SKM-1 (cell line): ENCODE measurements around the gene RHOBTB3.
"Not testable (repeated sequence)": the region's sequence is repeated elsewhere in the genome, so short reads cannot be mapped to it uniquely, and the experiment has no call there.

Source experiments
- DNase-seq: peaks from one replicate; lab custom pipeline; 2025; ENCODE audit not compliant: unreplicated experiment; lab: John Stamatoyannopoulos, UW

Gene RHOBTB3

DNA sequence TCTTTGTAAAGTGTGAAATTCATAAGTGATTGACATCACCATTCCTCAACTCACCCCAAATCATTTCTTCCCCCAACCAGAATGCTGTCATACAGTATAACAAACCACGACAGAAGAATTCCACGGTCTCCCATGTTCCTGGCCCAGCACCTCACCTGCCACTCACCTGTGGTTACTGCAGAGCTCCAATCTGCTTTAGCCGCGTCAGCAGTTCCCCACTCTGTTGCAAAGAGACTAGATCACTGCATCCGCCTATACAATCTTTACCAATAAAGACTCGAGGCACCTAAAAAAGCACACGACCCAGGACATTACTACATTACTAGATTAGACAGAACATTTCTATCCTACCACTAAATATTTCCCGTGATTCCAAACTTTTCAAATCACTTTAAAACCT is 85.2 kb downstream of the RHOBTB3 start:
- no peak for DNase-seq

DNA sequence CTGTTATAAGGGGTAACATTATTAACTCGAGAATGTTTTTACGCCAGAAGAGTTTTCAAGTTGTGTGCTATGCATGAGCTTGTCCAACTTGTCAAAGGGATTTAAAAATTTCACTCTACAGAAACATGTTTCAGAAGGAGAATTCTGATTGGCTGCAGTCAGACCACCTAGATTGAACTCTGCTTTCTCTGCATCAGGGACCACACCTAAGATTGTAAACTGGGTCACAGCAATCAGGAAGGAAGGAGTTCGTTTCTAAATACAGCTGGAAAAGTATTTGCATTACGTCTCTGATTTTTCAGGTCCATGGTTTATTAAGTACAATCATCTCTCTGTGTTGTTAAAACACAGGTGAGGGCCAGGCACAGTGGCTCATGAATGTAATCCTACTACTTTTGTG is 85.6 kb downstream of the RHOBTB3 start:
- DNase-seq: no peak

DNA sequence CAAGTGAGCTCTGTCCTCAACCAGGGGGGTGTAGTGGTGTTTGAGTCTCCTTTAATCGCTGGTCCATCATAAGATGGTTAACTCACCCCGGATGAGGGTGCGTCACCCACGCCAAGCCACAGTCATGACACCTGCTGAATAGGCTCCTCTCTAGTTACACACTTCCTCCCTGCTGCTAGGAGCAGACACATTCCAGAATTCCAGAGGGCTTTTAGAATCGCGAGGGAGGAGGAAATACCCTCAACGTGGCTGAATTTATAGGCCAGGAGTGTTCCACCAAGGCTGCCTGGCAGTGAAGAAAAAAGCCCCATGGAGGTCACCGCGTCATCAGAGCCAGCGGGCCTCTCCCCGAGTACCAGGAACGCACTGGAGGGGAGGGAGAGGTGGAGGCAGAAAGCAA is 86.3 kb downstream of the RHOBTB3 start:
- DNase-seq: no peak

DNA sequence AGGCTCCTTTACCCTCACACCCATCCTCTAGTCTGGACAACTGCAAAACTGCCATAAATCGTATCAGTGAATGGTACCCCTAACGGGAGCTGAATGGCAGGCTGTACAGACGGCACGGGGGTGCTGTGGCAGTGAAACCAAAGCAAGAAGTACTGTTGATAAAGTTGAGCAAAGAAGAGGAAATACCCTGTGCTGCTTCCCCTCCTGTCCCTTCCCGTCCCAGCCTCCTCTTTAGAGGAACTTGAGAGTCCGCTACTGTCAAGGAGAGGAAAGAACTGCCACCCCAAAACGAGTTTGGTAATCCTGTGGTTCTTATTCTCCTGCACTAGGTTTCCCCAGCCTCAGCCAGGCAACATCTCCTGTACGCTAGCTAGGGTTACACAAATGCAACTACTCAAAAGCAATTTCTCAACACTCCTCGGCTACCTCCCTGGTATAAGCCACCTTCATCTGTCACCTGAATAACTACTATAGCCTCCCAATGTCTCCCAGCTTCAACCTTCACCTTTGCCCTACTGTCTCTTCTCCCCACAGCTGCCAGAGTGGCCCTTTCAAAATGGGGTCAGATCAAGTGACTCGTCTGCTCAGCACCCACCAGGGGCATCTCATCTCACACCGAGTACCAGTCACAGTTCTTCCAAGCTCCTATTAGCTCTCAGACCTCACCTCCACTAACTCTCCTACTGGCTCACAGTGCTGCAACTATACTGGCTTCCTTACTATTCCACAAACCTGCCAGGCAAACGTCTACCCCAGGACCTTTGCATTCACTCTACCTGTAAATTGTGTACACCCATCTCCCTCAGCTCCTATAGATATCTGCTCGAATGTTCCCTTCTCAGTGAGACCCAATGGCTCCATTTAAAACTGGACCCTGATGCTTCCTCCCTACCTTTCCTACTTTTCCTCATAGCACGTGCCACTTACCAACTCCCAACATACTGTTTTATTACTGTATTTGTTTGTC is 87.3 kb downstream of the RHOBTB3 start:
- DNase-seq: peak; percentile 99

DNA sequence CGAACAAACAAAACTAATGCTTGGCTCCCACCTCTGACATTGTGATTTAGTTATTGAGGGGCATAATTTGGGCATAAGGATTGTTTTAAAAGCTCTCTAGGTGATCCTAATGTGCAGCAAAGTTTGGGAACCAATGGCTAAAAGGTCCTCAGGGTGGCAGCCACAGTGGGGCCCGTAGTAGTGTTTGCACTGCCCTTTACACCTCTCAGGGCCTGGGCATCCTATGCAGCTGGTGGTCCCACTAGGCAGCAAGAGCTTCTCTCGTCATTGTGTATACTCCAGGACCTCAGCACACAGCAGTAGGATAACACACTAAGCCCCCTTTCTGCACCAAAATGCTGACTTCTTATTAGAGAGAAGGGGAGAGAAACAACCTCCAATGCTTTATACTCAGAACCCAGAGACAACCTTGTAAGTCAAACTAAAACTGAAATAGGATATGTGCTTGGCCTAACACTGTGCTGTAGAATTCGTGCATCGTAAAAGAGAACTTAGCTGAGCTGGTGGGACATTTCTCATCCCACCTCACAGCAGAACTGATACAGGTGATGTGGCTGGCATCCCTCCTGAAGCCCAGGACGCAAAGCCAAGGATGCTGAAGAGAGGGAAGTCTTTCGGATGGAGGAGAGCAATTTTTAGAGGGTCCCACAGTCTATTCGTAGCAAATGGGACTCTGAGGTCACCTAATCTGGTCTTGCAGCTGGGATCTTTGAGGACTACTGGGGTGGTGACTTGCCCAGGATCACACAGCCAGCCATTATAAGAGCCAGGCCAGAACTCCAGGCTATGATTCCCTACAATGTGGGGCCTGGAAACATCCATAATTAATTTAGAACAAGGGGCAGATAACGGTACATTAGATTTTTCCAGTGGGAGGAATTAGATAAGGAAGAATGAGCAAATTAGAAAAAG is 90.2 kb downstream of the RHOBTB3 start:
- no peak for DNase-seq

DNA sequence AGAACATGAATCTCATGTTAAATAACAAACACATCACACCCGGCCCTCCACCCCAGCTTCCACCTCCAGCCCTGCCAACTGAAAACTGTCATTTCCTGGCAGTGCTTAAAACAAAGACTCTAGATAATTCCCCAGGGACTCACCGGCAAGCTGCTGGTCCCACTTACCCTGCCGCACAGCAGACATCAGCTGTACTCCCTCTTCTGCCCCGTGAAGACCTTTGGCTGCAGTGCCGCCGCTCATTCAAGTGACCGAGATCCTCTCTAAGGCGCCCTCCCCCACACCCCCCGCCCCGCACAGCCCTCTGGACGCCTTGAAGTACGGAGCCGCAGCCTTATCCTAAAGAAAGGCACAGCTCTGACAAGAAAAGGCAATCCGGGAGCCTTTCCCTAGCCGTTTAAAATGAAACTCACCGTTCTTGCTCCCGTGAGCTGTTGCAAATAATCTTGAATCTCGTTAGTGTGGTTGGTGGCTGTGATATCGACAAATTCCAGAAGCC is 91.0 kb downstream of the RHOBTB3 start:
- DNase-seq: peak; percentile 29

DNA sequence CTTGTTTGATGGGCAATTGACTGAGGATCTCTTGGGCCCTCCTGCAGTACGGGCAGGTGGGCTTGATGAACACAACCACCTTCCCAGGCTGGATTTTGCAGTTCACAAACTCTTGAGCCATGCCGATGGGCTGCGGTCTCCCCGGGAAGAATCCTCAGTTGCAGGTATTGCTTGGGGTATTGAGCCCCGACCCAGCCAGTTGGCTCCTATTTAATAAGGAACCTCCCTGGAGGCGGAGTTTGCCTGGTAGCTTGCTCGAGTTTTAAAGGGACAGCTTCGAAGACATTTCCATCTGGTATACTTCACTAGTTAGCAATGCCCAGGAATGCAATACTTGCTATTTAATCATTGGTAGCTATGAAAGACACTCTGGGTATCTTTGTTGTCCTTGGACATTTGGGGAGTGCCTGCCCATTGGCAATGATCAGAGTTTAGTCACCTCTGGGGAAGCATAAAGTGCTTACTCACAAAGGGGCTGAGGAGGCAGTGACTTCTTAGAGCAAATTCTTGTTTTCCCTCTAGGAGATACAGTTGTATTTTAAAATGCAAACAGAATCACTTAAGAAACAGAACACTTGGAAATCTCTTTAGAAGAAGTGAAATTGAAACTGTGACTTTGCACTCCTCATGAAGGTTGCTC is 91.5 kb downstream of the RHOBTB3 start, which contains the start of gene GLRX:
Gene GLRX, minus strand, starts transcription at position 185 of the 640 bp plus-strand sequence. Its CDS starts 64 bp downstream, at position 121.
- DNase-seq: peak; percentile 64

DNA sequence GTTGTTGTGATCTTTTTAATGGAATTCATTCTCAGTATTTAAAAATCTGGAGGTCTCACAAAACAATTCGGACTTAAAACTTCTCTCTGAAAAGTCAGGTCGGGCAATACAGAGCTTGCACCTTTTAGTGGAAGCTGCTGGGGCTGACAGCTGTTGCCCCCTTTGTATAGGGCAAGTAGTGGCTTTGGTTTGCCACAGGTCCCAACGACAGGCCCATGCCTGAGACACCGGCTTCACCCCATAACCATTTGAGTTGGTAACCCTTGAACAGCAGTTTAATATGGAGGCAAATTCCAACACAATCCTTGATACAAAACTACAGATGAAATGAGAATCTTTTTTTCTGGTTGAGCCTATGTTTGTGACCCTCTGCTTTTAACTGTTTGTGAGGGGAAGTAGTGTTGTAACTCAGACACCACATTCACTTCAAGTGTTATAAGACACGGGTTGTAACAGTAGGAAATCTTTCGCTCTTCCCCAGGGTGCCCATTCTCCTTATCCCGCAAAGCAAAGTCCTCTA is 92.1 kb downstream of the RHOBTB3 start:
- no peak for DNase-seq

DNA sequence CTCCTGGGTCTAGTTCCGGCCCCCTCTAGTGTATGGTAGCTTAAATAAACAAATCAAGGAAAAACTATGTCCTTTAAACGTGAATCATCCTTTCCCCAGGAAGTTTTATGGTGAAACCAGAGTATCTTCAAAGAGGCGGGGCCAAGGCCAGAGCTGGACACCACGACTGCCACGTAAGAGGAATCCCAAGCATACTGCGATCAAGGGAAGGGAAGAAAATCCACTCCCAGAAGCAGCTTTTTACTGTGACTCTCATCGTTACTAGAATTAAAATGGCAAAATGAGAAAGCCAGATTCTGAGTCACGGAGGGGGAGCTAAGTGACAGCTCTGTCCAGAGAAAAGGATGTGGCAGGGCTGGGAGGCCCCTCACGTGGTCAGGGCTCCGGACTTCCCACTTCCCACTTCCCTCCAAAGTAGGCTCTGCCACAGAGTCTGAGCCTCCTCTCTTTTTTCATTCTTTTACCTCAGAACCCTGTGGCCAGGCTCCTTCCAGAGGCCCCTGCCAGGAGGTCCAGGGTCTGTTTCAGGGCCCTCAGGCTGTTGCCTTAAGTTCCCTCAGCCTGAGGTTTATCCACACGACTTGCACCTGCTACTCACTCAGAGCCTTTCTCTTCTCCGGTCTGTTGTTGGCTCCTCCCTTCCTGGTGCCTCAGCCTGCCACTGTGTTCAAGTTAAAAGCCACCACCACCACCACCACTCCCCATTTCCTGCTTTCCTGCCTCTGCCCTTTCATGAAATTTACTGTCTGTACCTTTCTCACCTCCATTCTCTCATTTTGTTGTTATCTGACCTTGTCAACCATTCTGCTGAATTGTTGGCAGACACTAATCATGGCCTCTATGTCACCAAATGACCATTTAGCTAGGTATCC is 92.8 kb downstream of the RHOBTB3 start:
- peak; percentile 70 for DNase-seq

DNA sequence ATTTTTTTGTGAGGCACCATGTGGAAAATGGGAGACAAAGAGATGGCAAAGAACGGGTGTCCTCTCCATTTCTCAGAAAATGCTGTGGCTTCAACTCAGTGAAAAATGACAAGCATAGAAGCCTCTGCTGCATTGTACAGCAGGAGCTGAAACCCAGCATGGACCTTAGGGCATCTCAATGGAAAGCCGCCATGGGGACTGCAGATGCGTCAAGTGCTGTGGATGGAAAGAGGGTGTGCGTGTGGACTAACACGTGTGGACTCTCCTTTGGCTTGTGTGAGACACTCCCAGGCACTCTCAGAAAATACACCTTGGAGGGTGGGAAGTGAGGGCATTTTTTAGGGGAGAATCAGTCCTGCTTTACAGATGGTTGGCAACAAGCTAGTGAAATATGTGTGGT is 93.6 kb downstream of the RHOBTB3 start:
- DNase-seq: no peak

DNA sequence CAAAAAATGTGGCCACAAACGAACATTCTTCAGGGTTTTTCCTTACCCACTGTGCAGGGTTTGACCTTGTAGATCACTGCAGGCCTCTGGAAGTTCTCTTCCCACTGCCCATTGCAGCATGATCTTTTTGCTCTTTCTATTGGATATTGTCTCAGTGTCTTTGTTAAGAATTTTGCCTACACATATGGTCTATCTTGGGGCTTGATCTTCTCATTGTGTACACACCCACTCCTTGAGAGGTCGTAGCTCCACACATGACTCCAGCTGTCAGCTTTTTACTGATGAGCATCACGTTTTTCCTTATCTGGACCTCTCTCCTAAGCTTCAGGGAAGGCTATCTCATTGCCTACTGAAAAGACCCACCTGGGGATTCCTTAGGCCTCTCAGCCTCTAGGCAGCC is 94.4 kb downstream of the RHOBTB3 start:
- DNase-seq: no peak

DNA sequence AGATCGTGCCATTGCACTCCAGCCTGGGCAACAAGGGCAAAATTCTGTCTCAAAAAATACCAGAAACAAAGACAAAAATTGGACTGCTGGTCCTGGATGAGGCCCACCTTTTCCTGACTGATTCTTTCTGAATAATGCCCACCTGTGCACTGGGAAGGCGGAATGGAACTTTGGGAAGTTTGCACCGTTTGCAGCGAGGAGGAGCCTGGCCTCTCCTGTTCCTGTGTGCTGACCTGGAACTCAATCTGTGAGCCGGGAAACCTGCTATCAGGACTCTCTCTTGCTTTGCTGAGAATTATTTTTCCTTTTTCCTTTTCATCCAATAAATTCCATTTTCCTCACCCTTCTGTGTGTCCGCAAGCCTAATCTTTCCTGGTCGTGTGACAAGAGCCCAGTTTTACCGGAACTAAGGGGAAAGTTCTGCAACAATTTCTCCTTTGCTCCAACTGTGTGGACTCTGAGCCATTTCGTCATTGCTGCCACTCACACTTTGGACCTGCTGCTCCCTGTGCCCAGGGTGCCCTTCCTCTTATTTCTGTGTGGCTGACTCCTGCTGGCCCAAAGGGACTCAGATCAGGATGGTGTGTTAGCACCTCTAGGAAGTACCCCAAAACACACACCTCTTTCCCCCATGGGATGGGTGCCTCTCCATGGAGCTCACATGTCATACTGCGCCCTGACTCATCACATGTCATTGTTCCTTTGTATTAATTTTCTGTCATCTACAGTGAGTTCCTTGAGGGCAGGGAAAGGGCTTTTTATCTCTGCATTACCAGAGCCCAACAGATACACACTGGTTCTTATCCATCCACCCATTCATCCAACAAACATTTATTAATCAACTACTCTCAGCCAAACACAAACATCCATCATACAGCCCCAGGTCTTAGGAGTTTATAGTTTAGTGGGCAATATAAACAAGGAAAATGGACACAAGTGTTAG is 96.1 kb downstream of the RHOBTB3 start:
- no peak for DNase-seq

DNA sequence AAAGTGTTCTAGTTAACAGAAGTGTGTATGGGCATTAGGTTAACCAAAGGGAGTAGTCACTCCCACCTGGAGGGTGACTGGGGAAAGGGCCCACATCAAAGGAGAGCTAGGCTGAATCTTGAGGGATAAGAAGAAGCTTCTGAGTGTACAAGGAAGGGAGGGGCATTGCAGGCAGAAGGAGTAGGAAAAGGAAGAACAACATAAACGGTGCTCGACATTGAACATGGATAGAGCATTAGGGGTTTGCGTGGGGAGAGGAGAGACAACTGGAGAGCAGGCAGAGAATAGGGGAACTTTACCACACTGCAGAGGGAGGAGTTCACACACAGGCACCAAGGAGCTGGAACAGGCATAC is 96.7 kb downstream of the RHOBTB3 start:
- DNase-seq: no peak

DNA sequence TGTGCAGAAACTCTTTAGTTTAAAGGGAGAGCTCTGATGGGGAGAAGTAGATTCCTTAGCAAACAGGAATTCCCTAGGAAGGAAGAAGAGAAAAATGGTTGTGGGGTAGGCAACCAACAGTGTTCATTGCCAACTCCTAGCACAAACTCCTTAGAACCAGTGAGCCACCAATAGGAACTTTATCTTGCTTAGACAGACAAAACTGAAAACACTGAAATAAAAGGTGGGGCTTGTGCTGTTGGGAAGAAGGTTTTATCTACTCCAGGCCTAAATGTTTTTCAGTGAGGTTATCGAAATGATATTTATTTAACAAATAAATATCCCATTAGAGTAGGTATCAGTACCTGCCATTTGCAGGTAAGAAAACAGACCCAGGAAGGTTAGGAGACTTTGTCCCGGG is 99.1 kb downstream of the RHOBTB3 start:
- no peak for DNase-seq

DNA sequence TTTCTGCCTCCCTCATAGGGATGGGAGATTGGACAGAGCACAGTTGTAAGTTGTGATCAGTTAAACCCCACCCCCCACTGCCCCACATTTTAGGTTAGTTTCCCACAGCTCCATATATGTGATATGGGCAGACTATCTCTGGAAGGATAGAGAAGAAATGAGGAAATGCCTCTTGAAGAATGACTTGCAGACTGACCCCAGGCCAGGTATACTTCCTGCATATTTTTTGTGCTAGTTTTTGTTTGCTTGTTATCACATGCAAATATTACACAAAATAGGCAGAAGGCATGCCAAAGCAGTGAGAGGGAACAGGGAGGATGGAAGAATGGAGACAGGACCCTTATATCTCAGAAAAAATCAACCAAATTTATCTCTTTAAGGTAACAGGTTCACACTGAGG is 101.5 kb downstream of the RHOBTB3 start:
- DNase-seq: no peak

DNA sequence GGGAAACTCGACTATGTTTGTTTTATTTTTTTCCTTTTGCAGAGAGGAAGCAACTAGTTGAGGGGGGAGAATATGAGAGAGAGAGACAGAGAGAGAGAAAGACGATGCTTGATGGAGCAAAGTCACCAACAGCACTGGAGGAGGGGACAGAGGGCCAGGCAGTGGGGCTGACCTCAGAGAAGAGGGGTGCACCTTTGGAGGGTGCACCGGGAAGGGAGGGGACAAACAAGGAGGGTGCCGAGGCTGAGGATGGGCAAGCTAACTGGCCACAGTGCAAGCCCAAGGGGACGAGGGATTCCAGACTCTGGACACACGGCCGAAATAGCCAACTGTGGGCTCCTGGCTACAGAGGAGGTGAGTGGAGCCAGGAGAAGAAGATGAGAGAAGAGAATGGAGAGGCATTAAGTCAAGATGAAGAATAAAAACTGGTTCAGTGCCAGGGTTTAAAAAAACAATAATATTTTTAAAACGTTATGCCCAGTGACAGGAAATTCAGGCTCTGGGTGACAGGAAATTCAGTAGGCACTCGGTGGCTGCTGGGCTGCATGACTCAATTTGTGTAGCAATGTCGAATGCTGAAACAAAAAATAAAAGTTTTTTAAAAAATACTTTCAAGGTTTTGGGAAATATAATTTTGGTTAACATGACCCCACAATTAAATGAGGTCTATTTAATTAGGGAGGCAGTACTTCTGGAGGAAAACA is 104.7 kb downstream of the RHOBTB3 start:
- no peak for DNase-seq

DNA sequence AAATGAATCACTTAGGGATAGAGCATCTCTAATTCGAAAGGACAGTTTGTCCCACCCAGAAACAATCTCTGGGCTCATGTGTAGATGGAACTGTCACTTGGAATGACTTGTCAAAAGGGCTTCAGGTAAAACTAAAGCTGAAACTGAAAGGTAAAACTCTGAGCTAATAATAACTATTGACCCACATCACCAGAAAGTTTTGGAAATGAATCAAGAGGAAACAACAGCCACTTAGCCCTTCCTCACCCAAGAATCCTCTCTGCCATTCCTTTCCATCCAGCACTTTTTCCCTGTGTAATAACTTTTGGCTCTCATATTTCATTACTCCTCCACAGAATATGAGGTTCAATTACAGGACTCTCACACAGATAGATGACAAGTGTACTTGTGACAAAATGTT is 105.4 kb downstream of the RHOBTB3 start:
- no peak for DNase-seq

DNA sequence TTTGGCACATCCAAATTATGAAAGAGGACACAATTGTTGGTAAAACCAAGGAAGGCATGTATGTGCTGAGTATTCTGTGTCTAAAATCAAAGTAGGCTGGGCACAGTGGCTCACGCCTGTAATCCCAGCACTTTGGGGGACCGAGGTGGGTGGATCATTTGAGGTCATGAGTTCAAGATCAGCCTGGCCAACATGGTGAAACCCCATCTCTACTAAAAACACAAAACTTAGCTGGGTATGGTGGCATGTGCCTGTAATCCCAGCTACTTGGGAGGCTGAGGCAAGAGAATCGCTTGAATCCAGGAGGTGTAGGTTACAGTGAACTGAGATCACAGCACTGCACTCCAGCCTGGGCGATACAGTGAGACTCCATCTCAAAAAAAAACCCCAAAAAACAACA is 105.8 kb downstream of the RHOBTB3 start:
- DNase-seq: not testable (repeated sequence)
